Suprapubic skin (tissue), 4 donors: Measurements from ENCODE around the gene GRM7.

Experiments used
- POLR2A ChIP-seq, 2 donors: fragments of 450-650 bp; IDR thresholded peaks; one replicate each; pipeline ENCODE4 v1.6.1; 2017; ENCODE audit warnings: antibody characterized with exemption in 2 of 2, mild to moderate bottlenecking in 2 of 2, moderate library complexity in 2 of 2
- POLR2AphosphoS5 ChIP-seq, 3 donors: sonication (generic); formaldehyde crosslinking; IDR thresholded peaks; one replicate each; pipeline ENCODE4 v1.6.1; 2017; ENCODE audit warnings: antibody characterized with exemption in 3 of 3
- TF ChIP-seq, protein P1 (sequence below), 2 donors: fragments of 200-600 bp in 1 of 2; fragments of 450-650 bp in 1 of 2; sonication (generic) in 1 of 2; IDR thresholded peaks; one replicate each; pipeline ENCODE4 v1.5.1; 2016 to 2019; ENCODE audit warnings: antibody characterized with exemption in 2 of 2, mild to moderate bottlenecking in 1 of 2, moderate library complexity in 1 of 2

DNA sequence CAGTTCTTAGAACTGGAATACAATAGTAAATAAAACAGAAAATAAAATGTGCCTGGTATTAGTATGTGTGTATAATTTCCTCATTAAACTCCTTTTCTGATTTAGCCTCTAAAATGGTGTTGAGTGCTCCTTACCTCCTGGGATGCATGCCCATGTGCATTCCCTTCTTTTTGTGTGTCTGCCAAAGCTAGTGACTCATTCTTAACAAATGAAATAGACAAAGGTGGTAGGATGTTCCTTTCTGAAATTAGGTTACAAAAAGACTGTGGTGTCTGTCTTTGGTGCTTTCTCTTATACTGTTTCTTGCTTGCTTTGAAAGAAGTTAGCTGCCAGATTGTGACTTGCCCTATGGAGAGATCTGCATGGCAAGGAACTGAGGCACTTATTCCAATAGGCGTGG lies 623.7 kb downstream of the GRM7 start:
- TF ChIP-seq, protein P1, sequence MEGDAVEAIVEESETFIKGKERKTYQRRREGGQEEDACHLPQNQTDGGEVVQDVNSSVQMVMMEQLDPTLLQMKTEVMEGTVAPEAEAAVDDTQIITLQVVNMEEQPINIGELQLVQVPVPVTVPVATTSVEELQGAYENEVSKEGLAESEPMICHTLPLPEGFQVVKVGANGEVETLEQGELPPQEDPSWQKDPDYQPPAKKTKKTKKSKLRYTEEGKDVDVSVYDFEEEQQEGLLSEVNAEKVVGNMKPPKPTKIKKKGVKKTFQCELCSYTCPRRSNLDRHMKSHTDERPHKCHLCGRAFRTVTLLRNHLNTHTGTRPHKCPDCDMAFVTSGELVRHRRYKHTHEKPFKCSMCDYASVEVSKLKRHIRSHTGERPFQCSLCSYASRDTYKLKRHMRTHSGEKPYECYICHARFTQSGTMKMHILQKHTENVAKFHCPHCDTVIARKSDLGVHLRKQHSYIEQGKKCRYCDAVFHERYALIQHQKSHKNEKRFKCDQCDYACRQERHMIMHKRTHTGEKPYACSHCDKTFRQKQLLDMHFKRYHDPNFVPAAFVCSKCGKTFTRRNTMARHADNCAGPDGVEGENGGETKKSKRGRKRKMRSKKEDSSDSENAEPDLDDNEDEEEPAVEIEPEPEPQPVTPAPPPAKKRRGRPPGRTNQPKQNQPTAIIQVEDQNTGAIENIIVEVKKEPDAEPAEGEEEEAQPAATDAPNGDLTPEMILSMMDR (IDR thresholded peaks at IDR 0.05), result no peak
- TF ChIP-seq POLR2A (IDR thresholded peaks at IDR 0.05), result no peak
- no peak for TF ChIP-seq POLR2AphosphoS5 (IDR thresholded peaks at IDR 0.05)
